H1 (cell line): ENCODE results near the gene PDX1. TPM values are rescaled to one million over a fixed set of nuclear protein-coding genes. Genes with fewer than 3 reads are reported as not detected.

Experiments
- CTCF ChIA-PET: fragments of 300-600 bp; sonication (Branson Sonifier 250); formaldehyde crosslinking; loops from one replicate; lab custom pipeline; 2021; ENCODE audit not compliant: partially characterized antibody; lab: Charles Lee
- POLR2A ChIA-PET: fragments of 300-600 bp; sonication (Branson Sonifier 250); formaldehyde crosslinking; loops from one replicate; lab custom pipeline; 2021; ENCODE audit warnings: inconsistent platforms; ENCODE audit not compliant: partially characterized antibody; lab: Charles Lee
- DNase-seq, 2 experiments: peaks; one replicate each; pipeline versions ENCODE4 v3.0.0 to v3.0.0-alpha.2; 2010 to 2022; ENCODE audit warnings: low spot score in 2 of 2, low read depth in 1 of 2, mixed read lengths in 1 of 2
- FAIRE-seq: peaks from 2 replicates; lab custom pipeline; 2011; peaks lifted over from hg19 to GRCh38; lab: Jason Lieb, UNC
- H2AFZ ChIP-seq: 2 replicates; pipeline ENCODE4 v1.8.1; 2012; ENCODE audit warnings: low read length, inconsistent platforms
- H2AK5ac ChIP-seq: 2 replicates; pipeline ENCODE4 v1.6.1; 2013; ENCODE audit warnings: low read depth, low read length
- H2BK120ac ChIP-seq: replicated peaks from 2 replicates; pipeline ENCODE3; 2013; ENCODE audit warnings: low read depth, low read length, inconsistent platforms
- H2BK12ac ChIP-seq: 2 replicates; pipeline ENCODE4 v1.6.1; 2013; ENCODE audit warnings: low read depth, low read length
- H2BK15ac ChIP-seq: 2 replicates; pipeline ENCODE4 v1.6.1; 2013; ENCODE audit warnings: low read length
- H2BK20ac ChIP-seq: 2 replicates; pipeline ENCODE4 v1.6.1; 2013; ENCODE audit warnings: low read length
- H2BK5ac ChIP-seq: 2 replicates; pipeline ENCODE4 v1.6.1; 2013; ENCODE audit warnings: low read depth, low read length
- H3K14ac ChIP-seq: 2 replicates; pipeline ENCODE4 v1.6.1; 2013; ENCODE audit warnings: inconsistent platforms; ENCODE audit not compliant: insufficient read length
- H3K18ac ChIP-seq: 2 replicates; pipeline ENCODE4 v1.6.1; 2013; ENCODE audit warnings: low read length; ENCODE audit errors: extremely low read depth
- H3K23ac ChIP-seq: 2 replicates; pipeline ENCODE4 v1.6.1; 2013; ENCODE audit warnings: inconsistent platforms; ENCODE audit not compliant: insufficient read length
- H3K23me2 ChIP-seq: 2 replicates; pipeline ENCODE4 v1.6.1; 2013; ENCODE audit warnings: low read depth, low read length
- H3K27ac ChIP-seq: 2 replicates; pipeline ENCODE4 v1.6.1; 2011; ENCODE audit warnings: low read depth, low read length, inconsistent platforms
- H3K27me3 ChIP-seq, 4 experiments: replicated peaks in 1 of 4; 1 replicate in 1 of 4; 2 replicates in 3 of 4; pipeline versions ENCODE4 v1.6.1 to v1.8.1; 2011 to 2013; ENCODE audit warnings: low read length in 3 of 4, mild to moderate bottlenecking in 3 of 4, inconsistent platforms in 2 of 4, mixed read lengths in 2 of 4, moderate library complexity in 1 of 4; ENCODE audit not compliant: control insufficient read depth in 3 of 4, insufficient read depth in 3 of 4; ENCODE audit errors: extremely low read depth in 1 of 4
- H3K36me3 ChIP-seq, 4 experiments: 2 replicates each; pipeline versions ENCODE4 v1.6.1 to v1.8.1; 2011 to 2013; ENCODE audit warnings: mild to moderate bottlenecking in 4 of 4, low read length in 3 of 4, moderate library complexity in 2 of 4, control low read depth in 1 of 4, inconsistent platforms in 1 of 4; ENCODE audit not compliant: insufficient read depth in 4 of 4, control insufficient read depth in 2 of 4
- H3K4ac ChIP-seq: replicated peaks from 2 replicates; pipeline ENCODE3; 2013; ENCODE audit warnings: low read length, low read depth, mixed read lengths, inconsistent platforms; ENCODE audit not compliant: insufficient read length
- H3K4me1 ChIP-seq, 4 experiments: replicated peaks in 1 of 4; 1 replicate in 1 of 4; 2 replicates in 3 of 4; pipeline versions ENCODE4 v1.6.1 to v1.8.1; 2011 to 2013; ENCODE audit warnings: low read length in 3 of 4, inconsistent platforms in 2 of 4, mixed read lengths in 1 of 4; ENCODE audit not compliant: insufficient read depth in 4 of 4, control insufficient read depth in 3 of 4
- H3K4me2 ChIP-seq, 2 experiments: 2 replicates each; pipeline versions ENCODE4 v1.6.1 to v1.8.1; 2011 to 2013; ENCODE audit warnings: low read depth in 2 of 2, low read length in 2 of 2, control low read depth in 1 of 2, inconsistent platforms in 1 of 2, mild to moderate bottlenecking in 1 of 2; ENCODE audit not compliant: insufficient read depth in 1 of 2
- H3K4me3 ChIP-seq, 4 experiments: fragments of 200-600, 300-600 bp in 1 of 4; sonication (generic), shearing (Covaris generic), sonication (Bioruptor Twin) in 1 of 4; 2 replicates each; pipeline versions ENCODE4 v1.5.1 to v1.8.1; 2011 to 2016; ENCODE audit warnings: low read length in 4 of 4, low read depth in 3 of 4, control low read depth in 2 of 4, inconsistent platforms in 2 of 4, mild to moderate bottlenecking in 2 of 4, mixed read lengths in 1 of 4, moderate library complexity in 1 of 4; ENCODE audit not compliant: insufficient read depth in 2 of 4; ENCODE audit errors: extremely low read depth in 1 of 4
- H3K56ac ChIP-seq: replicated peaks from 2 replicates; pipeline ENCODE3; 2013; ENCODE audit warnings: low read depth, mild to moderate bottlenecking, mixed read lengths, low read length, inconsistent platforms; ENCODE audit not compliant: insufficient read length
- H3K79me1 ChIP-seq: 2 replicates; pipeline ENCODE4 v1.6.1; 2013; ENCODE audit warnings: low read depth, low read length, control low read depth
- H3K79me2 ChIP-seq, 2 experiments: 2 replicates each; pipeline versions ENCODE4 v1.6.1 to v1.8.1; 2012 to 2013; ENCODE audit warnings: low read length in 2 of 2, mild to moderate bottlenecking in 2 of 2, inconsistent platforms in 1 of 2; ENCODE audit not compliant: insufficient read depth in 2 of 2, control insufficient read depth in 1 of 2
- H3K9ac ChIP-seq, 4 experiments: replicated peaks in 1 of 4; 1 replicate in 1 of 4; 2 replicates in 3 of 4; pipeline versions ENCODE4 v1.6.1 to v1.8.1; 2011 to 2013; ENCODE audit warnings: low read depth in 3 of 4, low read length in 3 of 4, control low read depth in 2 of 4, mild to moderate bottlenecking in 2 of 4, moderate library complexity in 2 of 4, inconsistent platforms in 1 of 4; ENCODE audit errors: extremely low read depth in 1 of 4
- H3K9me3 ChIP-seq, 2 experiments: 2 replicates each; pipeline versions ENCODE4 v1.6.1 to v1.8.1; 2012 to 2013; ENCODE audit warnings: mild to moderate bottlenecking in 2 of 2, moderate library complexity in 2 of 2, control low read depth in 1 of 2, inconsistent platforms in 1 of 2, low read depth in 1 of 2, low read length in 1 of 2, mixed read lengths in 1 of 2; ENCODE audit not compliant: insufficient read depth in 2 of 2
- H4K20me1 ChIP-seq, 2 experiments: replicated peaks in 1 of 2; 2 replicates each; pipeline versions ENCODE3 to v1.8.1; 2011 to 2013; ENCODE audit warnings: inconsistent platforms in 2 of 2, low read length in 2 of 2, mild to moderate bottlenecking in 1 of 2; ENCODE audit not compliant: insufficient read depth in 2 of 2, control insufficient read depth in 1 of 2
- H4K5ac ChIP-seq: 2 replicates; pipeline ENCODE4 v1.6.1; 2013; ENCODE audit warnings: low read length, low read depth, mixed read lengths, inconsistent platforms; ENCODE audit not compliant: insufficient read length
- H4K8ac ChIP-seq: 2 replicates; pipeline ENCODE4 v1.8.0; 2013; ENCODE audit warnings: mild to moderate bottlenecking, moderate library complexity, low read length, inconsistent platforms; ENCODE audit not compliant: insufficient read depth; ENCODE audit errors: extremely low read depth
- H4K91ac ChIP-seq: replicated peaks from 2 replicates; pipeline ENCODE3; 2013; ENCODE audit warnings: low read length, mixed read lengths, inconsistent platforms; ENCODE audit not compliant: insufficient read length
- KDM1A ChIP-seq: fragments of 200-600, 300-600 bp; sonication (generic); IDR thresholded peaks from 2 replicates; pipeline ENCODE4 v1.7.1; 2016; ENCODE audit warnings: mild to moderate bottlenecking, low read length, borderline replicate concordance
- SRF ChIP-seq: IDR thresholded peaks from 2 replicates; pipeline ENCODE4 v1.6.1; 2011; ENCODE audit warnings: mild to moderate bottlenecking, low read depth, low read length, moderate library complexity
- TAF7 ChIP-seq: optimal IDR thresholded peaks from 2 replicates; pipeline ENCODE3; 2011; ENCODE audit warnings: low read depth, mild to moderate bottlenecking, inconsistent platforms, low read length, moderate library complexity, borderline replicate concordance
- WGBS, 2 experiments: shearing (Covaris generic) in 1 of 2; methylation state at CpG; one replicate each; pipeline versions ENCODE4 v1.1.6 to v1.1.7; 2013 to 2015; ENCODE audit warnings: low lambda C conversion rate in 2 of 2, mixed read lengths in 2 of 2, inconsistent platforms in 1 of 2, low coverage in 1 of 2, missing lambda C conversion rate in 1 of 2; ENCODE audit not compliant: insufficient replicate concordance in 2 of 2, insufficient coverage in 1 of 2, insufficient read length in 1 of 2; ENCODE audit errors: extremely low coverage in 1 of 2, missing lambda C conversion rate in 1 of 2; 5-methylcytosine and 5-hydroxymethylcytosine counted together
- polyA plus RNA-seq, 7 experiments: library from polyadenylated mRNA; depleted of rRNA in 3 of 7; stranded (reverse) in 5 of 7; unstranded in 2 of 7; fragments of >200 nt in 5 of 7; fragments of 200-250 nt in 2 of 7; gene quantifications; 1 replicate in 5 of 7; 2 replicates in 1 of 7; 4 replicates in 1 of 7; pipeline versions ENCODE4 v1.2.1 to v1.2.3, GENCODE V29; 2011 to 2013; ENCODE audit warnings: missing spikeins in 2 of 7, mixed read lengths in 2 of 7
- total RNA-seq: library from RNA; stranded (reverse); fragmentation: NEBNext Ultra II Directional; extraction: Animal tissue kit (Norgen Biotek cat#: 25700); gene quantifications from 2 replicates; pipeline ENCODE4 v1.2.1, GENCODE V29; 2021

The PDX1 gene
- total and polyA plus RNA-seq, 2 of the 8 experiments (the other 6 are each of a cell fraction or from before 2014, with no cell fraction given), result not detected

DNA sequence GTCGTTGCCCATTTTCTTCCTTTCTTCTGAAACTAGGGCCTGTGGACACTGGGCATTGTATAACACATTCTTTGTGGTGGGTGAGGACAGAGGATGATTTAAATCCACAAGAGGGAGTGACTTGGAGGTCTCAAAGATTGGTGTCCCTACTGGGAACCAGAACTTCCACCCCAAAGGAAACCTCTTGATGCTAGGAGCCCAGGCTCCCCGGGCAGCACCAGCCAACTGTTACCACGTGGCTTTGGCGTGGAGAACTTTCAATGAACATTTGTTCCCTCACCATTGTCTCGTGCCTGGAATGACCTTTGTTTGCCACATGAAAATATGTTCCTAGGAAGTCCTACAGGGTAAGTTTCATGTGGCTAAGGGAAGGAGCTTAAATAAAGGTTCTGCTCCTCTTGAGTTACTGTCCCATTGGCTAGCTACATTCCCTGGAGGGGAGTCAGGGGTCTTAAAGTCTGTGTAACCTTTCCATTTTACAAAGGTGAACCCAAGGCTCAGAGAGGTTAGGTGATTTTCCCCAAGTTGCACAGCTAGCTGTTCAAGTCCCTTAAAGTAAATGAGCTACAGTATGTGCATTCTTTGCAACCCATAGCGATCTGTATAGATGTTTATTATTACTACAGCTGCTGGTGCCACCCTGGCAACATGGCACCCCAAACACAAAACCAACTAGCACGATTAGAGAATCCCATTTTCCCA, 54.3 kb downstream of the PDX1 start:
- H3K27ac ChIP-seq, result no peak overlapping the region
- no peak overlapping the region for H3K23ac ChIP-seq
- no peaks in the 10 kb centered on the region for H3K79me1 ChIP-seq
- H3K4ac ChIP-seq, result no peak overlapping the region
- H4K91ac ChIP-seq, result no peak overlapping the region
- H3K4me3 ChIP-seq, result no peak overlapping the region
- no peak overlapping the region for H2BK12ac ChIP-seq
- no peak overlapping the region for H3K56ac ChIP-seq
- H3K36me3 ChIP-seq, result peaks cover 0 to 10% (median 0%) of the 10 kb centered on the region in 4 experiments; a peak in 1 of 8 replicates
- no peak overlapping the region for H4K8ac ChIP-seq
- peaks cover 2% of the 10 kb centered on the region; the same call in 1 of the 2 replicates for H3K23me2 ChIP-seq
- POLR2A ChIA-PET, result no interaction called here
- 22% methylated on average over 7 of the region's 7 CpGs; no CpG with 5 or more reads in 1 of the 2 experiments for WGBS, 2 experiments
- H3K79me2 ChIP-seq, result no peaks in the 10 kb centered on the region
- no peak overlapping the region for H3K18ac ChIP-seq
- H3K27me3 ChIP-seq, result peaks cover 94 to 100% (median 99%) of the 10 kb centered on the region in 4 experiments
- no peak overlapping the region for H2BK15ac ChIP-seq
- H3K9ac ChIP-seq, result no peak overlapping the region
- H3K4me2 ChIP-seq, result no peak overlapping the region
- H2AFZ ChIP-seq, result no peak overlapping the region
- H4K20me1 ChIP-seq, result peaks cover 18 to 39% of the 10 kb centered on the region in 2 experiments
- peaks cover 5 to 38% (median 20%) of the 10 kb centered on the region in 4 experiments for H3K4me1 ChIP-seq
- CTCF ChIA-PET, result interaction anchor here (2.5 to 20.5 kb wide), 4 partner anchors 5 to 148 kb away, joined by 6 to 283 read pairs (median 166); partner anchors contain the start of genes CDX2 and URAD
- TF ChIP-seq TAF7, result no peak
- no peak for TF ChIP-seq SRF
- peak; percentile 72; the same call in 1 of the 2 replicates for TF ChIP-seq KDM1A
- TF ChIP-seq, all 59 proteins: peak for 1
- H2BK5ac ChIP-seq, result no peak overlapping the region
- FAIRE-seq, result no peak
- DNase-seq, result no peak
- no peak overlapping the region; the same call in 1 of the 2 replicates for H2AK5ac ChIP-seq
- no peaks in the 10 kb centered on the region for H3K9me3 ChIP-seq
- no peak overlapping the region for H2BK120ac ChIP-seq
- no peak overlapping the region for H2BK20ac ChIP-seq
- H3K14ac ChIP-seq, result no peak overlapping the region
- H4K5ac ChIP-seq, result no peak overlapping the region
